Esophagus squamous epithelium (tissue), 4 donors: ENCODE measurements around the gene CBX6.

Experiments
- CTCF ChIP-seq, 6 experiments: fragments of 450-650 bp in 4 of 6; fragments of 200-600 bp in 2 of 6; sonication (generic) in 2 of 6; IDR thresholded peaks; one replicate each; pipeline ENCODE4 v1.5.1; 2016 to 2019; ENCODE audit warnings: antibody characterized with exemption in 6 of 6, mild to moderate bottlenecking in 4 of 6, moderate library complexity in 4 of 6
- POLR2A ChIP-seq, 4 donors: fragments of 450-650 bp; IDR thresholded peaks; one replicate each; pipeline ENCODE4 v1.6.1; 2017; ENCODE audit warnings: antibody characterized with exemption in 4 of 4, mild to moderate bottlenecking in 4 of 4, moderate library complexity in 3 of 4

GRCh38 chr22:38840129-38840528, 31.9 kb downstream of the CBX6 start:
- TF ChIP-seq CTCF (IDR thresholded peaks at IDR 0.05) (no peak), POLR2A (IDR thresholded peaks at IDR 0.05) (no peak)
